NCI-H2196 (cell line): ENCODE measurements around the gene DTHD1.

ENCODE experiments used
- DNase-seq: peaks from one replicate; lab custom pipeline; 2025; ENCODE audit not compliant: unreplicated experiment; lab: John Stamatoyannopoulos, UW

DTHD1 gene

GRCh38 chr4:36312511-36312910 lies 31.1 kb downstream of the DTHD1 start:
- DNase-seq = no peak

- DNase-seq = no peak
These were observed 31.9 kb downstream of the DTHD1 start for GRCh38 chr4:36313301-36313700.

- DNase-seq = no peak
These were observed 32.3 kb downstream of the DTHD1 start for GRCh38 chr4:36313703-36314102.

DNA sequence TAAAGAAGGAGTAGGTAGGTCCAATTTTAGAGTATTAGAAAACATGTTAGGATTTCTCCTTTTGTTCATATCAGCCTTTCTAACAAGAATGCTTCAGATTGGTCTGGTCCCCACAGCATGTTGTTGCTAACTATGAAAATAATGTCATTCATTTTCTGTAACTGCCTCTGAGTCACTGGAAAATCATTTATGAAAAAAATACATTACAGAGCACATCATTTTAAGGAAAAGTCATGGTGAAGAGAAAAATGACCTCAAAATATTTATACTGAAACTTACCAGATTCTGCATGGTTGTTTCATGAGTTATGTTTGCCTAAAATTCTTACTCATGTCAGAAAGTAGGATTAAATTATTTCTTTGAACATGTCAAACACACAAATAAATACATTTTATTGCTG lies 35.2 kb downstream of the DTHD1 start:
- DNase-seq = no peak

- no peak for DNase-seq
These were observed 36.3 kb downstream of the DTHD1 start for GRCh38 chr4:36317721-36318120.

GRCh38 chr4:36320117-36320896 lies 38.9 kb downstream of the DTHD1 start:
- DNase-seq = no peak

DNA sequence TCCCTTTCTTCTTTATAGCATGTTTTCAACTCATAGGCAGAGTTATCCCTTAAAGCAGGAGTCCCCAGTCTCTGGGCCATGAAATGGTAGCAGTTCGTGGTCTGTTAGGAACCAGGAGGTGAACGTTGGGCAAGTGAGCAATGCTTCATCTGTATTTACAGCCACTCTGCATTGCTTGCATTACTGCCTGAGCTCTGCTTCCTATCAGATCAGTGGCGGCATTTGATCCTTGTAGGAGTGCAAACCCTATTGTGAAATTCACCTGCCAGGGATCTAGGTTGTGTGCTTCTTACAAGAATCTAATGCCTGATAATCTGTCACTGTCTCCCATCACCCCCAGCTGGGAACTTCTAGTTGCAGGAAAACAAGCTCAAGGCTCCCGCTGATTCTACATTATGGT lies 39.8 kb downstream of the DTHD1 start:
- DNase-seq = no peak

GRCh38 chr4:36322921-36323354 lies 41.5 kb downstream of the DTHD1 start:
- DNase-seq = no peak

DNA sequence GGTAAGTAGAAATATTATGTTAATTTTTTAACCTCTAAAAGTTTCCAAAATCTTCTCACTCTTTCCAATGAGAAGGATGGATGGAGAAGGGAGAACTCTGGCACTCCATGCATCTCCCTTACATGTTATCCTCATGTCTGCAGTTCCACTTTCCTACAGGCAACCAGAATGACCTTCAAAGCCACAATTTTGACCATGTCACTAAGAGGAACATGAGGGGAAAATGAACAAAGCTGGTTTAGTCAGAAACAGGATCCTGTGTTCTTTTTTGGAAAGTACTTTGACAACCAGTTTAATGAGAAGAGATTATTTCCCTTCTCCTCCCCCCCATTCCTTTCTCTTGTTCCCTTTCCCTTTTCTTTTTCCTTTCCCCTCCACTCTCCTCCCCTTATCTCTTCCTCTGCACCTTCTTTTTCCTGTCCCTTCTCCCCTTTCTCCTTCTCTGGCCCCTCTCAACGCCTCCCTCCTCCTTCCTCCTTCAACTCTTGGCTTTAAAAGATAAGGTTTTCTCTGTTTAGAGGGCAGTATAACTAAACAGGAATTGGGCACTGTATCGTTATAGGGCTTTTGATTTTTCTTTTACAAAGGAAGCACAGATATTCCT lies 42.5 kb downstream of the DTHD1 start:
- no peak for DNase-seq

DNA sequence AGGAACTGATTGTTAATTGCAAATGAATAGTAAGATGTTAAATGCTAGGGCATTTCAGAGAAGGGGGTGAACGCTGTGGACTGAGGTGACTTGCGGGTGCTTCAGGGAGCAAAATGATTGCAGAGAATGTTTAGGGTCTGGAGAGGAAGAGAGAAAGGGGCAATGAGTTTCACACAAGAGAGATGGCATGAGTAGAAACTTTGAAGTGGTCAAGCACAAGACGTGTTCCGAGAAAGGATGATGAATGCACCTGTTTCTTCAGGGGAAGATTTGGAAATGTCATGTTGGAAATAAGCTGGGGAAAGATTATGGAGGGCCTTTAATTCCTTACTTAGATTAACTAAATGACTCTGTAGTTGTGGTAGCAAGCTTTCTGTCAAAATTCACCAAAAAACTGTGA lies 43.4 kb downstream of the DTHD1 start:
- DNase-seq = no peak

DNA sequence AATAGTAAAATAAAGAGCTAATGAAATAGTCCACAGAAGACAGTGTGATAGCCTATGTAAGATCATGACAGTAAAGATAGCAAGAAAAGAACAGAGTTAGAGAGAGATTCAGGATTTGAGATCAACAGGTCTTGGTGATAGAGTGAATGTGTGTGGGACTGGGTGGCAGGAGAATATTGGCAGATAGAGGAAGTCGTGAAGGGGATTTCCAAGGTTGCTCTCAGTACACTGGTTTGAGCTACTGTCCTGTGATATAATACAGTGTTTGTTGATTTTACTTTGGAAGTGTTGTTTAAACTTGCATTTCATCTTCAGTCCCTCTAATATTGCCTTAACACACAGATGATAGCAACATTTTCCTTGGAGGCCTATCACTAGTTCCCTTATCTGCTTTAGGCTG lies 44.1 kb downstream of the DTHD1 start:
- no peak for DNase-seq

DNA sequence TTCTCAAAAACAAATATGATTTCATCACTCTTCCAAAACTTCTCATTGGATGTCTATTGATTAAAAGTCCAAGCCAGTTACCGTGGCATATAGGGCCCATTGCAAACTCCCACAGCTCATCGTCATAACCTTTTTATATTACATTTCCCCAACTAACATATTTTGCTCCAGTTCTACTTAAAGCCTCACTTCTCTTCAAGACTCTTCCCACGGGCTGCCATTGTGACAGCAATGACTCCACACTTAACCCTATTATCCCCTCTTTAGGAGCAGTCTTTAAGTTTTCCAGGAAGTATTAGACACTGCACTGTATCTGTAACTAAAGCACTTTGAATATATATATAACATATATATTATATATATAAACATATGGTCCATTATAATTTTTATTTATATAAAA lies 44.5 kb downstream of the DTHD1 start:
- no peak for DNase-seq

DNA sequence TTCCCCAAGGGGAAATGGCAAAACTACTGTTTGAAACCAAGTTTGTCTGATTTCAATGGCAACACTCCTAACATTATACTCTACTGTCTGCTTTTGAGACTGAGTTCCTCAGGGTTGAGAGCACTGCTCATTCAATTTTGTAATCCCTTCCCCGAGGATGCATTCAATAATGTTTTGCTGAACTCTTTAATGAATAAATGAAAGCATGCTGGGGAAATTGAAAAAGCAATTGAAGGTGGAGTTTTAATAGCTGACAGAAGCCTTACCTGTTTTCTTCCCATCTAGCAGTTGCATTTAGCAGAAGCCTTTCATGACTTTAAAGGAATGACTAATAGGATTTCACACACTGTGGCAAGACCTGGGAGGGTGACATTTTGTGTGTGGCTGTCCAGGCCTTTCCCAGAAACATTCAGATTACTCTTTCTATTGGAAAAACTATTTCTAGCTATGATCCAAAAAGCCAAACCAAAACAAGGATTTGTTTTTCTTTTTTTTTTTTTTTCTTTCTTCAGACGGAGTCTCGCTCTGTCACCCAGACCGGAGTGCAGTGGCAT lies 45.1 kb downstream of the DTHD1 start:
- DNase-seq = no peak

- no peak for DNase-seq
These were observed 46.0 kb downstream of the DTHD1 start for GRCh38 chr4:36327400-36327799.

GRCh38 chr4:36328130-36328529 lies 46.7 kb downstream of the DTHD1 start:
- no peak for DNase-seq

DNA sequence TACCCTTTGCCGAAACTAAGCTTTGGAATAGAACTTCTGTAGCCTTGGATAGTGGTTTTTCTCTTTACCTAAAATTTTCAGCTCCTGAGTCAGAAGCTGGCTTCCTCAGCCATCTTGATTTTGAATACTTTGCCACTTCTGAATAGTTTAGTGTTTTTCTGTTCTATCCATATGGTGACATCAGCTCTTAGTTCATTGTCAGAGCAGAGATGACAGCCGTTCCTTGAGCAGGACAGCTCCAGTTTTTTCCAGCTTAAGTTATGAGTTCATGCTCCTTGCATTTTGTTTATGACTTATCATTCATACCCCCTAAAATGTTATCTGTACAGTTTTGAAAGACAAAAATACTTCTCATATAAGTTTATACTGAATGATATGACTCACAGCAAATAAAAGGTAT lies 47.8 kb downstream of the DTHD1 start:
- DNase-seq = no peak

GRCh38 chr4:36330796-36331195 lies 49.4 kb downstream of the DTHD1 start:
- no peak for DNase-seq

- DNase-seq = no peak
These were observed 50.8 kb downstream of the DTHD1 start for GRCh38 chr4:36332023-36332781.

GRCh38 chr4:36332782-36333131 lies 51.3 kb downstream of the DTHD1 start:
- no peak for DNase-seq

- no peak for DNase-seq
These were observed 52.0 kb downstream of the DTHD1 start for GRCh38 chr4:36333303-36333877.

- no peak for DNase-seq
These were observed 56.3 kb downstream of the DTHD1 start for GRCh38 chr4:36337665-36338185.
